ENCODE measurements around the gene ZNF425.
"Not testable (repeated sequence)": the region's sequence is repeated elsewhere in the genome, so short reads cannot be mapped to it uniquely, and the experiment has no call there.

ZNF425 gene

GRCh38 chr7:149084407-149084806 is 41.7 kb downstream of the ZNF425 start:
- no peak for DNase-seq (ENCODE audit: low read depth, low spot score)
- H3K4me3 ChIP-seq (ENCODE audit: low read length): no peak overlapping the region

DNA sequence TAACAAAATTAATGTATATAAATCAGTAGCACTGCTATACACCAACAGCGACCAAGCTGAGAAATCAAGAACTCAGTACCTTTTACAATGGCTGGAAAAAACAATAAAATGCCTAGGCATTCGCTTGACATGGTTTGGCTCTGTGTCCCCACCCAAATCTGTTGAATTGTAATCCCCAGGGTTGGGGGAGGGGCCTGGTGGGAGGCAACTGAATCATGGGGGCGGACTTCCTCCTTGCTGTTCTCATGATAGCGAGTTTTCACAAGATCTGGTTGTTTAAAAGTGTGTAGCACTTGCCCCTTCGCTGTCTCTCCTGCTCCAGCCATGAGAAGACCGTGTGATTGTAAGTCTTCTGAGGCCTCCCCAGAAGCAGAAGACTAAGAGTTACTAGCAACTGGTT is 44.2 kb downstream of the ZNF425 start:
- no peak for DNase-seq (ENCODE audit: low read depth, low spot score)
- H3K4me3 ChIP-seq (ENCODE audit: low read length): no peak overlapping the region

- no peak overlapping the region for H3K4me3 ChIP-seq (ENCODE audit: low read length)
- no peak for DNase-seq (ENCODE audit: low read depth, low spot score)
These were observed 48.5 kb downstream of the ZNF425 start for GRCh38 chr7:149077594-149077993.

DNA sequence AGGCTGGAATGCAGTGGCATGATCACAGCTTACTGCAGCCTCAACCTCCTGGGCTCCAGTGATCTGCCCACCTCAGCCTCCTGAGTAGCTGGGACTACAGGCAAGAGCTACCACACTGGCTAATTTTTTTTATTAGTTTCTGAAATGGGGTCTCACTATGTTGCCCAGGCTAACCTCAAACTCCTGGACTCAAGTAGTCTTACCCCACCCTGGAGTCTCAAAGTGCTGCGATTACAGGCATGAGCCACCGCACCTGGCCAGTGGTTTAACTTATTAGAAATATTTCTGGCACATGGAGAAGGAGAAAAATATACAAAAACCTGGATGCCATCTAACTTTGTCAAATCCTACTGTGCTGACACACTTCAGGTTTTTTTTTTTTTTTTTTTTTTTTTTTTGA is 50.8 kb downstream of the ZNF425 start:
- H3K4me3 ChIP-seq (ENCODE audit: low read length): no peak overlapping the region
- DNase-seq (ENCODE audit: low read depth, low spot score): no peak

GRCh38 chr7:149074116-149074885 is 51.8 kb downstream of the ZNF425 start:
- DNase-seq (ENCODE audit: low read depth, low spot score): no peak
- H3K4me3 ChIP-seq (ENCODE audit: low read length): no peak overlapping the region

DNA sequence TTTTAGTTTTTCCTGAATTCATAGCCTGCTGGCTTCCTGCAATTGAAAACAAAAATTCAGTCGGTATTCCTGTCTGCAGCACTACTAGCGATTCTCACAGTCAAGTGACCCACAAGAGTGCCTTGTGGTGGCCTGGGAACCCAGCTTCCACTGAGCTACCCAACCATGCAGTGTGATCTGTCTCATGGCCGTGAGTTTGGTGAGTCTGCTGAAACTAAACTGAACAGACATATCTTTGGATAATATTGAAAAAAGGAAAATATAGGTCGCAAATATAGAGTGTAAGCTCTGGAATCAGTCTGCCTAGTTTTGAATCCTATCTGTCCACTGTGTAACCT is 53.7 kb downstream of the ZNF425 start:
- DNase-seq (ENCODE audit: low read depth, low spot score): no peak
- H3K4me3 ChIP-seq (ENCODE audit: low read length): peak overlapping the region; percentile 57

DNA sequence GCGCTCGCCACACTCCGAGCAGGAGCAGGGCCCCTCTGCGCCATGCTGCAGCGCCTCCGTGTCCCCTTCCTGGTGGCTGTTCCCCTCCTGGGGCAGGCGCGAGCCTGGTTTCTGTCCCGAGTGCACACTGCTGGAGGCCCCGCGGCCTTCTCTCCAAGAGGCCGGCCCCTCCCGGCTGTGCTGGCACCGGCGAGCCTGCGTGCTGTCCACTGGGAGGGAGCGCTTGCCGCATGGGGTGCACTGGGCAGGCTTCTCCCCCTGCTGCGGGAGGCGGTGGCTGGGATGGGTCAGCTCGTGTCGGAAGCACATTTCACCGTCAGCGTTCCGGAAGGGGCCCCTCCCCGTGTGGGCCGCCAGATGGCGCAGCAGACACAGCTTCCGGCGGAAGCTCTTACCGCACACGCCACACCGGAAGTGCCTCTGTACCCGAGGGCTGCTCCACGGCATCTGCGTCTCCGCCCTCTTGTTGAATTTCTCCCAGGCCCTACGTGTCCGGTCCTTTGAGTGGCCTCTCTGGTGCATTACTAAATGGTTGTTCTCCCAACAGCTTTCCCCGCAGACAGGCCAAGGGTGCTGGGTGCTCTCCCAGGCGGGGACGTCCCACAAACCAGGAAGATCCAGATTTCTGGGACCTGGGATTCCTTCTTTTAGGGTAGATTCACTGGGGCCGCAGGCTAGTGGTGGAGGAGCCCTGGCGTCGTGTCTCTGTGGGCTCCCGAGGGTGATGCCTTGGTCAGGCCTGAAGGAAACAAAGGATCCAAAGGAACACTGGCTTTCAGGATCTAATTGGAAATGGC is 54.3 kb downstream of the ZNF425 start:
- peak overlapping the region; percentile 57 for H3K4me3 ChIP-seq (ENCODE audit: low read length)
- DNase-seq (ENCODE audit: low read depth, low spot score): peak; percentile 75

DNA sequence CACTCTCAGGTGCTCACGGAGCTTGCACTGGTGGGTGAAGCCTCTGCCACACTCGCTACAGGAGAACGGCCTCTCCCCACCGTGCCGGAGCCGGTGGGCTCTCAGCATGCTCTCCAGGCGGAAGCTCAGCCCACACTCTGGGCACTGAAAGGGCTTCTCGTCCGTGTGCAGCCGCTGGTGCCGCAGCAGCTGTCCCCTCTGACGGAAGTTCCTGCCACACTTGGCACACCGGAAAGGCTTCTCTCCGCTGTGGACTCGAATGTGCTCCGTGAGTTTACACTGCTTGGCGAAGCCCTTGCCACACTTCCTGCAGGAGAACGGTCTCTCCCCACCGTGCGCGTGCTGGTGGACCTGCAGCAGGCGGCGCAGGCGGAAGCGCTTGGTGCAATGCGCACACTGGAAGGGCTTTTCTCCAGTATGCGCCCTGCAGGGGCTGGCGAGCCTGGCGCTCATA is 54.9 kb downstream of the ZNF425 start:
- no peak for DNase-seq (ENCODE audit: low read depth, low spot score)
- H3K4me3 ChIP-seq (ENCODE audit: low read length): peak overlapping the region; percentile 57

DNA sequence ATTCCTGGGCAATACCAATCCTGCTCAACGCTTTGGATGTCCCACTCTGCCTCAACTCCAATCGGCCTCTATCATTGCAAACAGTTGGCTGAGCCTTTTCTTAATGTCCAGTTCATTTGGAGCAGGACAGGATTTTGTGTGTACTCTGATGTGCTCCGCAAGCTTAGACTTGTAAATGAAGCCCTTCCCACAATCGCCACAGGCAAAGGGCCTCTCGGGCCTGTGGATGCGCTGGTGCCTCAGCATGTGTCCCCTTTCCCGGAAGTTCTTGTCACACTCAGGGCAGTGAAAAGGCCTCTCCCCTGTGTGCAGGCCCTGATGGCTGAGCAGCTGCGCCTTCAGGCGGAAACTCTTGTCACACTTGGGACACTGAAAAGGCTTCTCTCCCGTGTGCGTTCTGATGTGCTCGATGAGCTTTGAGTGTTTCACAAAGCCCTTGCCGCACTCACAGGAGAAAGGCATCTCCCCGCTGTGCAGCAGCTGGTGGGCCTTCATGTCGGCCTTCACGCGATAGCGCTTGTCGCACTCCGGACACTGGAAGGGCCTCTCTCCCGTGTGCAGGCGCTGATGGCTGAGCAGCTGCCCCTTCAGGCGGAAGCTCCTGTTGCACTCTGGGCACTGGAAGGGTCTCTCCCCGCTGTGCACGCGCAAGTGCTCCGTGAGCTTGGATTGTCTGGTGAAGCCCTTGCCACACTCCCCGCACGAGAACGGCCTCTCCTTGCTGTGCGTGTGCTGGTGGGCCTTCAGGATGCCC is 55.6 kb downstream of the ZNF425 start:
- no peak for DNase-seq (ENCODE audit: low read depth, low spot score)
- no peak overlapping the region for H3K4me3 ChIP-seq (ENCODE audit: low read length)

- DNase-seq (ENCODE audit: low read depth, low spot score): no peak
- no peak overlapping the region for H3K4me3 ChIP-seq (ENCODE audit: low read length)
These were observed 58.3 kb downstream of the ZNF425 start for GRCh38 chr7:149067869-149068268.

DNA sequence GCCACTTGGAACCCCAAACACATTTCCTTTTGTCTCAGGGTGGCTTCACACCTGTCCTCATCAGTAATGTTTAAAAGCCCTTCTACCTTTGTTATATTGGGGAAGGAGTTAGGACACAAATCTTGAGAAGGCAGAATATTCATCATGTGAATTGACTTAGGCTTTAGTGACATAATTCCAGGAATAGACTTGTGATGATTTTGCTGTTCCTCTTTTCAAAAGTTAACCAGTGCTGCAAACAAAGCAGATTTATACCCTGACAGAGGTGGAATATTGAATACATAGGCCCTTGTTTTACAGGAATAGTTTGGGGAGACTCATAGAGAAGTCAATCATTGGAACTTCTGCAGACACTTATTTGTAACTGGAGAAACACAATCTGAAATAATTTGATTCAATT is 62.6 kb downstream of the ZNF425 start:
- DNase-seq (ENCODE audit: low read depth, low spot score): no peak
- H3K4me3 ChIP-seq (ENCODE audit: low read length): no peak overlapping the region

DNA sequence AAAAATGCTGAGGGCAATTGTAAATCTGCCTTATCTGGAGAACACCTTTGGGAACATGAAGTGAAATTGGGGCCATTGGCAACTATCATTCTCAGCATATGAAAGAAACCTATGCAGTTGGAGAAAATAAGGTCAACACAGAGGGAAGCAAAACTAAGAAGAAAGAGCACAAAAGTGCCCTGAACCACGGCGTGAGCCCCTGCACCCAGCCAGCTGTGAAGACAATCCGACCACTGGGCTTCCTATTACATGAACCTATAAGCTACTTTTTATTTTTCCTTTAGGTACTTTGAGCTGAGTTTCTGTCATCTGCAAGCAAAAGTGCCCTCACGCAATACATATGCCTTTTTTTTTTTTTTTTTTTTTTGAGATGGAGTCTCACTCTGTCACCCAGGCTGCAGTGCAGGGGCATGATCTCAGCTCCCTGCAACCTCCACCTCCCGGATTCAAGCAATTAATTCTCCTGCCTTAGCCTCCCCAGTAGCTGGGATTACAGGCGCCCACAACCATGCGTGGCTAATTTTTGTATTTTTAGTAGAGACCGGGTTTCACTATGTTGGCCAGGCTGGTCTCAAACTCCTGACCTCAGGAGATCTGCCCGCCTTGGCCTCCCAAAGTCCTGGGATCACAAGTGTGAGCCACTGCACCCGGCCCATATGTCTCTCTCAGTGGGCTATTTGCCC is 63.8 kb downstream of the ZNF425 start:
- DNase-seq (ENCODE audit: low read depth, low spot score); H3K4me3 ChIP-seq (ENCODE audit: low read length): not testable (repeated sequence)

- no peak overlapping the region for H3K4me3 ChIP-seq (ENCODE audit: low read length)
- no peak for DNase-seq (ENCODE audit: low read depth, low spot score)
These were observed 66.0 kb downstream of the ZNF425 start for GRCh38 chr7:149060156-149060555.

DNA sequence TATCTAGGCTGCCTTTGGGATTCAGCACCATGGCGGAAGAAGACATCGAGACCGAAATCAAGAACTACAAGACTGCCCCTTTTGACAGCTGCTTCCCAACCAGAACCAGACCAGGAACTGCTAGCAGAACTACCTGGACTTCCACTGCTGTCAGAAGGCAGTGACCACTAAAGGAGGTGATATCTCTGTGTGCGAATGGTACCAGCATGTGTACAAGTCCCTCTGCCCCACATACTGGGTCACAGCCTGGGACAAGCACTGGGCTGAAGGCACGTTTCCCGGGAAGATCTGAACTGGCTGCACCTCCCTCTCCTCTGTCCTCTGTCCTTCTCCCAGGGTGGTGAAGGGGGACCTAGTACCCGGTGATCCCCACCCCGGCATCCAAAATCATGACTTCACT is 72.2 kb downstream of the ZNF425 start:
- DNase-seq (ENCODE audit: low read depth, low spot score): no peak
- H3K4me3 ChIP-seq (ENCODE audit: low read length): no peak overlapping the region

DNA sequence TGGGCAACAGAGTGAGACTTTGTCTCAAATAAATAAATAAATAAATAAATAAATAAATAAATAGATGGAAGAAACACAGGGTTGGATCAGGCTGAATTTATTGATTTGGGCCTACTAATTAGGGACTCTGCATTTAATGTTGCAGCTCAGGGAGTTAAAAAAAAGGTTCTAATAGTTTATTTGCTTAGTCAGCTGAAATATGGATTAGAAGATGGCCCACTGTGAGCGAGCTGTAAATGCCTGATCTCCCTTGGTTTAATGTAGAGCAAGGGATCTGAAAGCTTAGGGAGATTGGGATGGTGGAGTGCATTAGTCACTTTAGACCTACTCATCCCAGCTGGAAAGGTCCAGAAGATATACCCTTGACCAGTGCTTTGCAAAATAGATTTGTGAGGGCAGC is 72.7 kb downstream of the ZNF425 start:
- no peak overlapping the region for H3K4me3 ChIP-seq (ENCODE audit: low read length)
- DNase-seq (ENCODE audit: low read depth, low spot score): no peak

Measured in Jurkat, Clone E6-1 (cell line).